Suprapubic skin (tissue), 4 donors: ENCODE results near the gene TP53TG3E.
"Not testable (repeated sequence)": the region's sequence is repeated elsewhere in the genome, so short reads cannot be mapped to it uniquely, and the experiment has no call there.

Experiments used
- CTCF ChIP-seq, 2 donors: fragments of 200-600 bp in 1 of 2; fragments of 450-650 bp in 1 of 2; sonication (generic) in 1 of 2; IDR thresholded peaks; one replicate each; pipeline ENCODE4 v1.5.1; 2016 to 2019; ENCODE audit warnings: antibody characterized with exemption in 2 of 2, mild to moderate bottlenecking in 1 of 2, moderate library complexity in 1 of 2
- EP300 ChIP-seq: sonication (generic); formaldehyde crosslinking; IDR thresholded peaks from one replicate; pipeline ENCODE4 v1.6.1; 2017; ENCODE audit warnings: antibody characterized with exemption
- POLR2A ChIP-seq, 2 donors: fragments of 450-650 bp; IDR thresholded peaks; one replicate each; pipeline ENCODE4 v1.6.1; 2017; ENCODE audit warnings: antibody characterized with exemption in 2 of 2, mild to moderate bottlenecking in 2 of 2, moderate library complexity in 2 of 2
- POLR2AphosphoS5 ChIP-seq, 3 donors: sonication (generic); formaldehyde crosslinking; IDR thresholded peaks; one replicate each; pipeline ENCODE4 v1.6.1; 2017; ENCODE audit warnings: antibody characterized with exemption in 3 of 3

- TF ChIP-seq CTCF (IDR thresholded peaks at IDR 0.05); POLR2A (IDR thresholded peaks at IDR 0.05); POLR2AphosphoS5 (IDR thresholded peaks at IDR 0.05); EP300: not testable (repeated sequence)
Observed at GRCh38 chr16:33304006-33304405, at the start of gene TP53TG3E.
